HG03280 (cell line): Measurements from ENCODE around the gene MAOB.

Experiments used
- ATAC-seq: cut with Tn5 transposase; IDR thresholded peaks from one replicate; pipeline ENCODE4 v1.9.1; 2021; ENCODE audit warnings: mild to moderate bottlenecking, moderate library complexity; ENCODE audit not compliant: unreplicated experiment

MAOB gene

DNA sequence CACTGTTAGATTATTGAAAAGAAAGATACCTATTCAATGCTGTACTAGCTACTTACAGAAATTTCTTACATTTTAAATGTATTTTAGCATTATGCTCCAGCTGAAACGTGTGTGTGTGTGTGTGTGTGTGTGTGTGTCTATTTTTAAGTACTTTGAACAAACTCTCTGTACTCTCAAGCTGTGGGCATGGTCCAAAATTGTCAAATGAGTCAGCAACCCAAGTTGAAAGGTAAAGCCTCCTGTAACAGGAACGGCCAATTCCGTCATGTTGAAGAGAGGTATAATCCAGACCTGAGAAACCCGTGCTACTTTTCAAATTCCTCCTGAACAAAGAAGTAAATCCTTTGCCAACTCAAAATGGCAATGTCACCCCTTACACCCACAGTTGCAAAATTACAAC, 20.5 kb downstream of the MAOB start:
- ATAC-seq, result no peak

DNA sequence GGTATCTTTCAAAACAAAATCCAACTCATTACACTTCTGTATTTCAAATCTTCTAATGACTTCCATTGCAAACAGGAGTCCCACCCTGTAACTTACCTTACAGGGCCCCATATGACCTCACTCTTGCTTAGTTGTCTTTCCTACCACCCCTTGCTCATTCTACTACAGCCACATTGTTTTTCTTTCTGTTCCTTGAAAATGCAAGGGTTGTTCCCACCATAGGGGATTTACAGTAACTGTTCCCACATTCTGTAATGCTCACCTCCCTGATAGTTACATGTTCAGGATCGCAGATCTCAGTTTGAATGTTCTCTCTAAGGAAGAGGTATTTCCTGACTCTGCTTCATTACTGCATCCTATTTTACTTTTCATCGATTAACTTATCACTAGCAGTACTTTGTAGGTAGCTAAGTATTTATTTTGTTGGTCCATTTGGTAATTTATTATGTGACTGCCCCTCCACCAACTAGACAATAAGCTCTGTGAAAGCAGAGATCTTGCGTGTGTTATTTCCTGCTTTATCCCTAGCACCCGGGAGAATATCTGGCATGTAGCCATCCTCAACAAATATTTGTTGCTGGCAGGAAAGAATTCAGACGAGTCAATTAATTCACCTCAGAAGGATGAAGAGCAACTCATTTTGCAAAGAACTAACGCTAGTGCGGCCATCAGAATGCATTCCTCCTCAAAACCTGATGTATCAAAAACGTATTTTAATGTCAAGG, 21.4 kb downstream of the MAOB start:
- ATAC-seq, result no peak

DNA sequence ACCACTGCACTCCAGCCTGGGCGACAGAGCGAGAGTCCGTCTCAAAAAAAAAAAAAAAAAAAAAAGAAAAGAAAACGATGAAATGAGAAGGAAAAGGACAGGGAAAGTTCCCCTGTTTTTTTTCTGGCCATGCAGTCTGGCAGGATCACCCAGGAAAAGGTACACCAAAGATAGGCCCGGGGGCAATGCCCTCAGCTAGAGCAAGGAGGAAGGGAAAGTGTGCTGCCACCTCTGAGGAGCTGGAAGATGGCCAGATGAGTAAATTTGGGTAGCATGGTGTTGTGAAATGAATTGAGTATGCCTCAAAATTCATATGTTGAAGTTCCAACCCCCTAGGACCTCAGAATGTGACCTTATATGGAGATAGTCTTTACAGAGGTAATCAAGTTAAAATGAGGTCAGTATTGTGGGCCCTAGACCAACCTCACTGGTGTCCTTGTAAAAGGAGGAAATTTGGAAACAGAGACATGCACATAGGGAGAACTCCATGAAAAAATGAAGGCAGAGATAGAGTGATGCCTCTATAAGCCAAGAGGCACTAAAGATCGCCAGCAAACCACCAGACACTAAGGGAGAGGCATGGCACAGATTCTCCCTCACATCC, 28.9 kb downstream of the MAOB start:
- no peak for ATAC-seq

DNA sequence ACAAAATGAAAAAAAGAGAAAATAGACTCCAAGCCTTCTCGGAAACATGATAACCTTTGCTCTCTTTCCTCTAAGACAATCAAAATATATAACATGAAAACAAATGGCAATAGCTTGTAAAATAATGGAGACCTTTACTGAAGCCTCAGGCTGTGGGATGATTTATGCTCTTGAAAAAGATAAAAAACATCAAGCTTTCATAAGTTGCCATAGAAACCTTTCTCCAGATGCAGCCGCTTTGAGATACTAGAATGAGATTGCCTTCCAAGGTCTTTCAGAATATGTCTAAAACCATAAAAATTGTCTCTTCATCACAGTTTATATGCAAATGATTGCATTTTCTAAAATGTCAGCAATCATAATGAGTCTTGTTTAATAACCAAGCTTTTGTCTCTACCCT, 31.6 kb downstream of the MAOB start:
- ATAC-seq, result no peak

GRCh38 chrX:43849173-43849572, 33.1 kb downstream of the MAOB start:
- ATAC-seq, result no peak

DNA sequence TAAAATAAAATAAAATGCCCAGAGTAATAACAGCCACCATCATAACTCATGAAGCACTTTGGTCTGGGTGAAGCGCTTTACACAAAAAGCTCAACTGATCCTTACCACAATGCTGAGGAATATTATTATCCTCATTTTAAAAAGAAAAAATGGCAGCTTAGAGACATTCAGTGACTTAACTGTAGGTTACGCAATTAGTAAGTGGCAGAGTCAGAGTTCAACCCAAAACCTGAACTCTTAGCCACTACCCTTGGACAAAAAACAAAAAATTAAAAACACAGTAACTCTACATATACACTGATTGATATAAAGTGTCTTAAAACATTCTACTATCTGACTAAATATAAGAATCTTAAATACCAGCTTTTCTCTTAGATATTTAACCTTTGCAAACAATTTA, 34.9 kb downstream of the MAOB start:
- ATAC-seq, result no peak

DNA sequence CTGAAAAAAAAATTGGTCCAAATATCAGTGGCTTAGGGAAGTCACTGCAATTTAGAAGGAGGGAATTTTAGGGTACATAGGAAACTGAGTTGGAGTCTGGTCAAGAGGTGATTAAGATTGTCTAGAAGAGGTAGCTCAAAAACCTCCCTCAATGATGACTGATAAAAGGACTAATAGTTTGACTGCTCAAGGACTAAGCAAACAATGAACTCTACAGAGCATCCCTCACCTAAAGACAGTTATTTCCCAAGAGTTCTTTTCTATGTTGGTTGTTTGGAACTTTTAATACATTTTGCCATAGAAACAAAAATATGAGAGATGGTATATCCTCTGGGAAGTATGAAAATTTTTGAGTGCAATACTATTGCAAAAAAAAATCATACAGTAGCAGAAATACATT, 35.7 kb downstream of the MAOB start:
- ATAC-seq, result no peak

GRCh38 chrX:43845776-43846175, 36.5 kb downstream of the MAOB start:
- no peak for ATAC-seq

GRCh38 chrX:43840265-43840664, 42.0 kb downstream of the MAOB start:
- no peak for ATAC-seq

- ATAC-seq, result no peak
Measured at GRCh38 chrX:43836435-43837184, 45.6 kb downstream of the MAOB start.

GRCh38 chrX:43835559-43835958, 46.7 kb downstream of the MAOB start:
- no peak for ATAC-seq

- ATAC-seq, result no peak
Measured at GRCh38 chrX:43827791-43828190, 54.5 kb downstream of the MAOB start.

- ATAC-seq, result no peak
Measured at GRCh38 chrX:43822014-43822413, 60.2 kb downstream of the MAOB start.

GRCh38 chrX:43817444-43817843, 64.8 kb downstream of the MAOB start:
- ATAC-seq, result no peak

DNA sequence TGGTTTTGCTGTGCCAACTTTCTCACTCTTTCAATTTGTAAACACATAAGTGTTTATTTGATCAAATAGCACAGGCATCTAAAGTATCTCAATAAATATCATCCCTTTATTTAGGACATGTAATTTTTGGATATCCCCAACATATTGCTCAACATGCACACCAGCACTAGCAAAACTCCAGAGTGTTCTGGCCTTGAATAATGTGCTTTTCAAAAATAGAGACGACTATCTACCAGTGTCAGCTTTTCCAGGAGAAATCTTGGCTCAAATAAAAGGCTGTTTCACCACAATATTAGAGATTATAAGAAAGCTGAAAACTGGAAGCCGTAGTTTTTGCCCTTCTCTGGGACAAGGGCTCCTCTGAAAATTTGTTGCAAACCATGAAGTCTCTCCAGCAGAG, 67.0 kb downstream of the MAOB start:
- no peak for ATAC-seq

- no peak for ATAC-seq
Measured at GRCh38 chrX:43813898-43814297, 68.4 kb downstream of the MAOB start.

- ATAC-seq, result no peak
Measured at GRCh38 chrX:43813319-43813718, 68.9 kb downstream of the MAOB start.

GRCh38 chrX:43809463-43809862, 72.8 kb downstream of the MAOB start:
- ATAC-seq, result no peak

- no peak for ATAC-seq
Measured at GRCh38 chrX:43808231-43808630, 74.0 kb downstream of the MAOB start.

GRCh38 chrX:43805579-43805978, 76.7 kb downstream of the MAOB start:
- no peak for ATAC-seq

GRCh38 chrX:43804021-43804420, 78.2 kb downstream of the MAOB start:
- ATAC-seq, result no peak

DNA sequence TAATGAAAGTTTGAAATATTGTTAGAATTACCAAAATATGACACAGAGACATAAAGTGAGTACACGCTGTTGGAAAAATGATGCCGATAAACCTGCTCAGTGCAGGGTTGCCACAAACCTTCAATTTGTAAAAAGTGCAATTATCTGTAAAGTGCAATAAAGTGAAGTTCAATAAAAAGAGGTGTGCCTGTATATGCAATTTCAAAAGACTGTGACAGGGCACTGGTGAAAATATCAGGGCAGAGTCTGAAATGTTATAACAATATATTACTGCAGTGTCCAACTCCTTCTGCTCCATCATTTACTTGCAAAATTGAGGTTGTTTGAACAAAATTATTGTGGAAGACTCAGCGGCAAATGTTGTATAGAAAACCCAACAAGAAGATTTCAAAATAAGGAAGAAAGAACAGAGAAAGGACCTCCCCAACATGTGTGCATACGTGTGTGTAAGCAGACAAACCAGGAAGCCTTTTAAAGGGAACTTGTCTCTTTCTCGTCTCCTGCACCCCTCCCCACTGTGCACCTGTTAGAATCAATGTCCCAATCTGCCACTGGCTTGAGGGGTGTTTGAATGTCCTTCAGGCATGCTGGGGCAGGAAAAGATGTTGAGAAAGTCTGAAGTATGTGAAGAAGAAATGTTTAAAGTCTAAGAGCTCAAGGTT, 96.2 kb downstream of the MAOB start:
- no peak for ATAC-seq
